SK-N-SH (cell line): Measurements from ENCODE around the gene MRPL55. TPM values are rescaled to one million over a fixed set of nuclear protein-coding genes. Genes with fewer than 3 reads are reported as not detected.
A peak's percentile ranks its signal among the peaks of the same experiment; 100 is the strongest.

ENCODE experiments used
- CTCF ChIA-PET: fragments of 300-600, 350-600 bp; formaldehyde crosslinking; extraction: SDS; loops from one replicate; lab custom pipeline; 2021; lab: Yijun Ruan, JAX
- POLR2A ChIA-PET: fragments of 350-600 bp; sonication (Branson Sonifier 250); formaldehyde crosslinking; extraction: SDS; loops from one replicate; lab custom pipeline; 2020; ENCODE audit warnings: antibody characterized with exemption, inconsistent platforms; lab: Yijun Ruan, JAX
- DNase-seq: peaks from one replicate; pipeline ENCODE4 v3.0.0; 2012
- H2AFZ ChIP-seq: fragments of 200-600 bp; sonication (generic); 2 replicates; pipeline ENCODE4 v1.8.1; 2016; ENCODE audit warnings: antibody characterized with exemption, mild to moderate bottlenecking, low read depth
- H3F3A ChIP-seq: fragments of 200-600 bp; sonication (generic); replicated peaks from 2 replicates; pipeline ENCODE3; 2016; ENCODE audit warnings: antibody characterized with exemption, mild to moderate bottlenecking; ENCODE audit not compliant: insufficient read depth
- H3K27ac ChIP-seq, 2 experiments: fragments of 200-500 bp in 1 of 2; fragments of 200-600 bp in 1 of 2; sonication (Bioruptor generic) in 1 of 2; sonication (generic), shearing (Covaris generic) in 1 of 2; 2 replicates each; pipeline versions ENCODE4 v1.5.1 to v1.6.1; 2014 to 2016; ENCODE audit warnings: low read depth in 2 of 2, inconsistent platforms in 1 of 2, low read length in 1 of 2, mild to moderate bottlenecking in 1 of 2, mixed read lengths in 1 of 2
- H3K27me3 ChIP-seq: fragments of 200-600 bp; sonication (generic), shearing (Covaris generic); 2 replicates; pipeline ENCODE4 v1.6.1; 2016; ENCODE audit warnings: mixed run types; ENCODE audit not compliant: insufficient read depth
- H3K36me3 ChIP-seq, 2 experiments: fragments of 200-500 bp in 1 of 2; fragments of 200-600 bp in 1 of 2; sonication (Bioruptor generic) in 1 of 2; sonication (generic) in 1 of 2; replicated peaks in 1 of 2; 2 replicates each; pipeline versions ENCODE3 to v1.5.1; 2014 to 2016; ENCODE audit warnings: low read length in 1 of 2, mild to moderate bottlenecking in 1 of 2; ENCODE audit not compliant: insufficient read depth in 2 of 2, control insufficient read depth in 1 of 2
- H3K4me1 ChIP-seq, 2 experiments: fragments of 200-500 bp in 1 of 2; fragments of 200-600 bp in 1 of 2; sonication (Bioruptor generic) in 1 of 2; sonication (generic), shearing (Covaris generic) in 1 of 2; 2 replicates each; pipeline versions ENCODE4 v1.5.1 to v1.6.1; 2014 to 2016; ENCODE audit warnings: low read depth in 1 of 2, low read length in 1 of 2, mixed run types in 1 of 2; ENCODE audit not compliant: insufficient read depth in 2 of 2, control insufficient read depth in 1 of 2
- H3K4me2 ChIP-seq: fragments of 200-600 bp; sonication (generic), shearing (Covaris generic); 2 replicates; pipeline ENCODE4 v1.6.1; 2017; ENCODE audit warnings: mixed run types
- H3K4me3 ChIP-seq, 2 experiments: fragments of 200-500 bp in 1 of 2; fragments of 200-600 bp in 1 of 2; sonication (Bioruptor generic) in 1 of 2; sonication (generic), shearing (Covaris generic) in 1 of 2; 2 replicates each; pipeline versions ENCODE4 v1.5.1 to v1.8.1; 2014 to 2016; ENCODE audit warnings: low read depth in 2 of 2, inconsistent platforms in 1 of 2, low read length in 1 of 2, mild to moderate bottlenecking in 1 of 2, mixed read lengths in 1 of 2, moderate library complexity in 1 of 2
- H3K79me2 ChIP-seq: fragments of 200-600 bp; sonication (generic); 2 replicates; pipeline ENCODE4 v1.8.1; 2017; ENCODE audit warnings: mild to moderate bottlenecking; ENCODE audit not compliant: insufficient read depth
- H3K9ac ChIP-seq: fragments of 200-600 bp; sonication (generic); 2 replicates; pipeline ENCODE4 v1.6.1; 2017; ENCODE audit warnings: mixed run types
- H3K9me2 ChIP-seq: fragments of 200-600 bp; sonication (generic); 2 replicates; pipeline ENCODE4 v1.6.1; 2017; ENCODE audit warnings: mixed run types
- H3K9me3 ChIP-seq: fragments of 200-600 bp; sonication (generic); 2 replicates; pipeline ENCODE4 v1.6.1; 2017; ENCODE audit warnings: mixed run types, mild to moderate bottlenecking, moderate library complexity
- H4K20me1 ChIP-seq: fragments of 200-600 bp; sonication (generic); 2 replicates; pipeline ENCODE4 v1.6.1; 2017; ENCODE audit warnings: mild to moderate bottlenecking, mixed run types; ENCODE audit not compliant: insufficient read depth
- CTCF ChIP-seq: fragments of 200-600 bp; sonication (generic); IDR thresholded peaks from 2 replicates; pipeline ENCODE4 v1.6.1; 2017; ENCODE audit warnings: antibody characterized with exemption, mild to moderate bottlenecking, moderate library complexity
- EP300 ChIP-seq, 2 experiments: IDR thresholded peaks; 2 replicates each; pipeline versions ENCODE4 v1.4.0 to v1.6.1; 2012; ENCODE audit warnings: borderline replicate concordance in 1 of 2, low read depth in 1 of 2, low read length in 1 of 2
- FOSL2 ChIP-seq: IDR thresholded peaks from 2 replicates; pipeline ENCODE4 v1.4.0; 2012; ENCODE audit warnings: low read depth, mild to moderate bottlenecking, moderate library complexity, borderline replicate concordance
- GABPA ChIP-seq: IDR thresholded peaks from 2 replicates; pipeline ENCODE4 v1.4.0; 2012; ENCODE audit warnings: low read depth, mild to moderate bottlenecking
- GATA2 ChIP-seq: sonication (generic); formaldehyde crosslinking; IDR thresholded peaks from 2 replicates; pipeline ENCODE4 v1.5.0; 2020; ENCODE audit warnings: mild to moderate bottlenecking, missing genetic modification reagents
- JUND ChIP-seq: IDR thresholded peaks from 2 replicates; pipeline ENCODE4 v1.4.0; 2012
- NFIC ChIP-seq: IDR thresholded peaks from 2 replicates; pipeline ENCODE4 v1.4.0; 2012; ENCODE audit warnings: borderline replicate concordance
- PBX3 ChIP-seq: IDR thresholded peaks from 2 replicates; pipeline ENCODE4; 2012
- RAD21 ChIP-seq: IDR thresholded peaks from 2 replicates; pipeline ENCODE4 v1.6.1; 2012; ENCODE audit warnings: mild to moderate bottlenecking, low read length
- TAF1 ChIP-seq: IDR thresholded peaks from 2 replicates; pipeline ENCODE4 v1.6.1; 2012; ENCODE audit warnings: low read depth, mild to moderate bottlenecking, low read length, moderate library complexity, borderline replicate concordance
- USF1 ChIP-seq: IDR thresholded peaks from 2 replicates; pipeline ENCODE4 v1.4.0; 2012; ENCODE audit warnings: low read depth, borderline replicate concordance
- YY1 ChIP-seq: IDR thresholded peaks from 2 replicates; pipeline ENCODE4 v1.4.0; 2012; ENCODE audit warnings: low read depth, mild to moderate bottlenecking
- WGBS: methylation state at CpG from one replicate; pipeline ENCODE4 v1.1.6; 2017; ENCODE audit warnings: low lambda C conversion rate; 5-methylcytosine and 5-hydroxymethylcytosine counted together
- polyA plus RNA-seq, 3 experiments: library from polyadenylated mRNA; depleted of rRNA; stranded (reverse); fragments of >200 nt; gene quantifications; 2 replicates each; pipeline ENCODE4 v1.2.3, GENCODE V29; 2012
- TF ChIP-seq, protein P1 (sequence below): fragments of 150-350 bp; IDR thresholded peaks from 2 replicates; pipeline ENCODE4 v1.6.1; 2017; ENCODE audit warnings: antibody characterized with exemption, low read length, low read depth, borderline replicate concordance
- TF ChIP-seq, protein P2 (sequence below): IDR thresholded peaks from 2 replicates; pipeline ENCODE4 v1.6.1; 2012; ENCODE audit warnings: mild to moderate bottlenecking, low read depth, low read length, moderate library complexity

The MRPL55 gene
- polyA plus RNA-seq, 1 of the 3 experiments (the other 2 are of a cell fraction) = 75.3 TPM

- Histone ChIP-seq H3K79me2 (peaks cover 24% of the 10 kb centered on the region; the same call in 1 of the 2 replicates), H3K36me3 (peaks cover 6 to 23% of the 10 kb centered on the region in 2 experiments), H3K4me1 (peaks cover 8 to 35% of the 10 kb centered on the region in 2 experiments; a peak in 3 of 4 replicates), H3K9me2 (no peaks in the 10 kb centered on the region), H3K27me3 (no peaks in the 10 kb centered on the region), H4K20me1 (no peaks in the 10 kb centered on the region), H2AFZ (no peak overlapping the region), H3F3A (no peaks in the 10 kb centered on the region), H3K9me3 (no peaks in the 10 kb centered on the region), H3K9ac (peak overlapping the region; percentile 93), H3K27ac (no peak overlapping the region), H3K4me3 (peak overlapping the region; percentile 100), H3K4me2 (peak overlapping the region; percentile 89)
- TF ChIP-seq RAD21 (no peak), PBX3 (no peak), JUND (no peak), CTCF (no peak), GATA2 (CRISPR knock-in tag) (no peak), GABPA (no peak), TAF1 (no peak), FOSL2 (no peak), USF1 (no peak), NFIC (no peak), EP300 (IDR thresholded peaks at IDR 0.05; ENCODE audit: borderline replicate concordance in 1 of 2, low read depth in 1 of 2, low read length in 1 of 2) (no peak)
- 55% methylated on average over 10 of the region's 11 CpGs for WGBS
- CTCF ChIA-PET = interaction anchor here (5.6 kb wide), 1 partner anchor 22 kb away, joined by 31 read pairs; no protein-coding TSS in a partner anchor
- DNase-seq = no peak
- POLR2A ChIA-PET = no interaction called here
Measured at GRCh38 chr1:228108055-228108690, 926 bp downstream of the MRPL55 start.

DNA sequence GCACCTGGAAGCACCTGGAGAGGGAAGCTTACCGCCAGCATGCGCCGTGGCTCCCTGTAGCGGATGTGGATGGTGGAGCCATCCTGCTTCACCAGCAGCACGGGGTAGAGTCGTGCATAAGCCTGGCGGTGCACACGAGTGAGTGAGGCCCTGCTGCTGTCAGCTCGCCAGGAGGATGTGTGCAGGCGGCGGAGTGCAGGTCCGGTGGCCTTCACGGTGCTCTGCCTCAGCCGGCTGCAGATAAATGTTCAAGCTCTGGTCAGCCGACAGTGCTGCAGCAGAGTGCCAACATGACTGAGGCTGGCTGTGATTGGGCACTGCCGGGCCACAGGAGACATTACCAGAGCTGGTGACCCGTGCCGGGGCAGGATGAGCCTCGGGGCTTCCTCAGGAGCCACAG is 1.5 kb downstream of the MRPL55 start:
- Histone ChIP-seq H3K4me3 (no peak overlapping the region; a peak in 2 of 4 replicates), H3K79me2 (peaks cover 27% of the 10 kb centered on the region; the same call in 1 of the 2 replicates), H3K36me3 (peaks cover 6 to 23% of the 10 kb centered on the region in 2 experiments), H4K20me1 (no peaks in the 10 kb centered on the region), H2AFZ (no peak overlapping the region), H3K9me2 (no peaks in the 10 kb centered on the region), H3F3A (no peaks in the 10 kb centered on the region), H3K27ac (no peak overlapping the region), H3K27me3 (no peaks in the 10 kb centered on the region), H3K9me3 (no peaks in the 10 kb centered on the region), H3K4me2 (peak overlapping the region; percentile 89; the same call in 1 of the 2 replicates), H3K4me1 (peaks cover 8 to 35% of the 10 kb centered on the region in 2 experiments; a peak in 3 of 4 replicates), H3K9ac (no peak overlapping the region)
- 90% methylated on average over 2 of the region's 19 CpGs for WGBS
- CTCF ChIA-PET = interaction anchor here (1.1 to 5.6 kb wide), 2 partner anchors 23 to 59 kb away, joined by 3 to 31 read pairs; no protein-coding TSS in a partner anchor
- POLR2A ChIA-PET = no interaction called here
- DNase-seq = no peak
- TF ChIP-seq, protein P1, sequence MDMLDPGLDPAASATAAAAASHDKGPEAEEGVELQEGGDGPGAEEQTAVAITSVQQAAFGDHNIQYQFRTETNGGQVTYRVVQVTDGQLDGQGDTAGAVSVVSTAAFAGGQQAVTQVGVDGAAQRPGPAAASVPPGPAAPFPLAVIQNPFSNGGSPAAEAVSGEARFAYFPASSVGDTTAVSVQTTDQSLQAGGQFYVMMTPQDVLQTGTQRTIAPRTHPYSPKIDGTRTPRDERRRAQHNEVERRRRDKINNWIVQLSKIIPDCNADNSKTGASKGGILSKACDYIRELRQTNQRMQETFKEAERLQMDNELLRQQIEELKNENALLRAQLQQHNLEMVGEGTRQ = no peak
- TF ChIP-seq JUND = no peak
- TF ChIP-seq USF1 = no peak
- TF ChIP-seq, protein P2, sequence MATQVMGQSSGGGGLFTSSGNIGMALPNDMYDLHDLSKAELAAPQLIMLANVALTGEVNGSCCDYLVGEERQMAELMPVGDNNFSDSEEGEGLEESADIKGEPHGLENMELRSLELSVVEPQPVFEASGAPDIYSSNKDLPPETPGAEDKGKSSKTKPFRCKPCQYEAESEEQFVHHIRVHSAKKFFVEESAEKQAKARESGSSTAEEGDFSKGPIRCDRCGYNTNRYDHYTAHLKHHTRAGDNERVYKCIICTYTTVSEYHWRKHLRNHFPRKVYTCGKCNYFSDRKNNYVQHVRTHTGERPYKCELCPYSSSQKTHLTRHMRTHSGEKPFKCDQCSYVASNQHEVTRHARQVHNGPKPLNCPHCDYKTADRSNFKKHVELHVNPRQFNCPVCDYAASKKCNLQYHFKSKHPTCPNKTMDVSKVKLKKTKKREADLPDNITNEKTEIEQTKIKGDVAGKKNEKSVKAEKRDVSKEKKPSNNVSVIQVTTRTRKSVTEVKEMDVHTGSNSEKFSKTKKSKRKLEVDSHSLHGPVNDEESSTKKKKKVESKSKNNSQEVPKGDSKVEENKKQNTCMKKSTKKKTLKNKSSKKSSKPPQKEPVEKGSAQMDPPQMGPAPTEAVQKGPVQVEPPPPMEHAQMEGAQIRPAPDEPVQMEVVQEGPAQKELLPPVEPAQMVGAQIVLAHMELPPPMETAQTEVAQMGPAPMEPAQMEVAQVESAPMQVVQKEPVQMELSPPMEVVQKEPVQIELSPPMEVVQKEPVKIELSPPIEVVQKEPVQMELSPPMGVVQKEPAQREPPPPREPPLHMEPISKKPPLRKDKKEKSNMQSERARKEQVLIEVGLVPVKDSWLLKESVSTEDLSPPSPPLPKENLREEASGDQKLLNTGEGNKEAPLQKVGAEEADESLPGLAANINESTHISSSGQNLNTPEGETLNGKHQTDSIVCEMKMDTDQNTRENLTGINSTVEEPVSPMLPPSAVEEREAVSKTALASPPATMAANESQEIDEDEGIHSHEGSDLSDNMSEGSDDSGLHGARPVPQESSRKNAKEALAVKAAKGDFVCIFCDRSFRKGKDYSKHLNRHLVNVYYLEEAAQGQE = no peak
- TF ChIP-seq YY1 = no peak
- no peak for TF ChIP-seq PBX3
